ENCODE data around the gene CLEC4M.
"Not testable (repeated sequence)": the region's sequence is repeated elsewhere in the genome, so short reads cannot be mapped to it uniquely, and the experiment has no call there.

The CLEC4M gene

GRCh38 chr19:7773841-7774240, 10.8 kb downstream of the CLEC4M start:
- no peak for DNase-seq (ENCODE audit: low read depth)

- DNase-seq (ENCODE audit: low read depth): no peak
Measured at GRCh38 chr19:7775761-7776160, 12.7 kb downstream of the CLEC4M start.

GRCh38 chr19:7778081-7778480, 15.0 kb downstream of the CLEC4M start:
- no peak for DNase-seq (ENCODE audit: low read depth)

- no peak for DNase-seq (ENCODE audit: low read depth)
Measured at GRCh38 chr19:7779631-7780486, 16.8 kb downstream of the CLEC4M start.

- no peak for DNase-seq (ENCODE audit: low read depth)
Measured at GRCh38 chr19:7781157-7781556, 18.1 kb downstream of the CLEC4M start.

GRCh38 chr19:7783991-7784423, 21.0 kb downstream of the CLEC4M start:
- no peak for DNase-seq (ENCODE audit: low read depth)

- no peak for DNase-seq (ENCODE audit: low read depth)
Measured at GRCh38 chr19:7784856-7785255, 21.8 kb downstream of the CLEC4M start.

GRCh38 chr19:7787141-7787540, 24.1 kb downstream of the CLEC4M start:
- no peak for DNase-seq (ENCODE audit: low read depth)

GRCh38 chr19:7787602-7788177, 24.6 kb downstream of the CLEC4M start:
- DNase-seq (ENCODE audit: low read depth): no peak

GRCh38 chr19:7788178-7788932, 25.3 kb downstream of the CLEC4M start:
- no peak for DNase-seq (ENCODE audit: low read depth)

GRCh38 chr19:7788933-7789323, 25.9 kb downstream of the CLEC4M start:
- DNase-seq (ENCODE audit: low read depth): no peak

GRCh38 chr19:7789447-7789846, 26.4 kb downstream of the CLEC4M start:
- DNase-seq (ENCODE audit: low read depth): no peak

- DNase-seq (ENCODE audit: low read depth): no peak
Measured at GRCh38 chr19:7790416-7790815, 27.4 kb downstream of the CLEC4M start.

- DNase-seq (ENCODE audit: low read depth): no peak
Measured at GRCh38 chr19:7792281-7792680, 29.2 kb downstream of the CLEC4M start.

GRCh38 chr19:7792701-7793100, 29.7 kb downstream of the CLEC4M start:
- not testable (repeated sequence) for DNase-seq (ENCODE audit: low read depth)

GRCh38 chr19:7793493-7793892, 30.4 kb downstream of the CLEC4M start:
- no peak for DNase-seq (ENCODE audit: low read depth)

GRCh38 chr19:7795555-7796161, 32.6 kb downstream of the CLEC4M start:
- no peak for DNase-seq (ENCODE audit: low read depth)

GRCh38 chr19:7799640-7800355, 36.8 kb downstream of the CLEC4M start:
- DNase-seq (ENCODE audit: low read depth): peak; percentile 48

- no peak for DNase-seq (ENCODE audit: low read depth)
Measured at GRCh38 chr19:7801020-7801570, 38.1 kb downstream of the CLEC4M start.

GRCh38 chr19:7806234-7806633, 43.2 kb downstream of the CLEC4M start:
- no peak for DNase-seq (ENCODE audit: low read depth)

- DNase-seq (ENCODE audit: low read depth): no peak
Measured at GRCh38 chr19:7806876-7807275, 43.8 kb downstream of the CLEC4M start.
